GM23248 (cell line): Measurements from ENCODE around the gene FRK. TPM values are rescaled to one million over a fixed set of nuclear protein-coding genes. Genes with fewer than 3 reads are reported as not detected.

ENCODE experiments used
- DNase-seq: peaks from one replicate; pipeline ENCODE4 v3.0.0-alpha.2; 2015
- H2AFZ ChIP-seq: fragments of 200-600 bp; sonication (generic); 2 replicates; pipeline ENCODE4 v1.6.1; 2016; ENCODE audit warnings: antibody characterized with exemption
- H3F3A ChIP-seq: fragments of 200-600 bp; sonication (generic); 2 replicates; pipeline ENCODE4 v1.6.1; 2016; ENCODE audit warnings: mild to moderate bottlenecking, antibody characterized with exemption, mixed run types; ENCODE audit not compliant: insufficient read depth
- H3K27ac ChIP-seq: fragments of 200-600 bp; sonication (generic); 2 replicates; pipeline ENCODE4 v1.5.1; 2016; ENCODE audit warnings: mild to moderate bottlenecking
- H3K27me3 ChIP-seq: fragments of 200-600 bp; sonication (generic); replicated peaks from 2 replicates; pipeline ENCODE4 v1.6.1; 2016; ENCODE audit warnings: mild to moderate bottlenecking; ENCODE audit not compliant: insufficient read depth
- H3K36me3 ChIP-seq: fragments of 200-600 bp; sonication (generic); 2 replicates; pipeline ENCODE4 v1.6.1; 2016; ENCODE audit warnings: low read depth, mild to moderate bottlenecking
- H3K4me1 ChIP-seq: fragments of 200-600 bp; sonication (generic); 2 replicates; pipeline ENCODE4 v1.6.1; 2016; ENCODE audit warnings: mild to moderate bottlenecking; ENCODE audit not compliant: insufficient read depth
- H3K4me2 ChIP-seq: fragments of 200-600 bp; sonication (generic); one replicate; pipeline ENCODE4 v1.6.1; 2016; ENCODE audit warnings: mild to moderate bottlenecking; ENCODE audit not compliant: unreplicated experiment
- H3K4me3 ChIP-seq: fragments of 200-600 bp; sonication (generic); 2 replicates; pipeline ENCODE4 v1.5.1; 2016; ENCODE audit warnings: mild to moderate bottlenecking
- H3K79me2 ChIP-seq: fragments of 200-600 bp; sonication (generic); 2 replicates; pipeline ENCODE4 v1.6.1; 2016; ENCODE audit warnings: mild to moderate bottlenecking; ENCODE audit not compliant: insufficient read depth
- H3K9ac ChIP-seq: fragments of 200-600 bp; sonication (generic); 2 replicates; pipeline ENCODE4 v1.6.1; 2016; ENCODE audit warnings: mild to moderate bottlenecking
- H3K9me2 ChIP-seq: fragments of 200-600 bp; sonication (generic); 2 replicates; pipeline ENCODE4 v1.6.1; 2016; ENCODE audit warnings: mixed run types, mild to moderate bottlenecking, moderate library complexity; ENCODE audit not compliant: insufficient read depth
- H3K9me3 ChIP-seq: fragments of 200-600 bp; sonication (generic); one replicate; pipeline ENCODE4 v1.6.1; 2017; ENCODE audit warnings: low read depth
- H4K20me1 ChIP-seq: fragments of 200-600 bp; sonication (generic); 2 replicates; pipeline ENCODE4 v1.6.0; 2016; ENCODE audit not compliant: insufficient read depth
- EZH2 ChIP-seq: fragments of 200-600 bp; sonication (generic); IDR thresholded peaks from 2 replicates; pipeline ENCODE4 v1.6.1; 2018; ENCODE audit warnings: antibody characterized with exemption, mild to moderate bottlenecking; ENCODE audit not compliant: insufficient read depth, poor library complexity, severe bottlenecking
- EZH2phosphoT487 ChIP-seq: fragments of 200-600 bp; sonication (generic); IDR thresholded peaks from 2 replicates; pipeline ENCODE4 v1.6.1; 2018; ENCODE audit warnings: antibody characterized with exemption, moderate library complexity, mild to moderate bottlenecking, low read depth; ENCODE audit not compliant: insufficient read depth
- whole genome bisulfite sequencing, 2 experiments: methylation state at CpG; one replicate each; pipeline ENCODE4 v1.1.6; 2015 to 2017; ENCODE audit warnings: low lambda C conversion rate in 2 of 2, low coverage in 1 of 2; ENCODE audit errors: missing lambda C conversion rate in 2 of 2; 5-methylcytosine and 5-hydroxymethylcytosine counted together
- in situ Hi-C: fragments of 300-500 bp; cut with MboI; formaldehyde crosslinking; loops from 2 replicates; pipeline ENCODE4 v1.15.0; 2020
- polyA plus RNA-seq: library from polyadenylated mRNA; unstranded; fragments of >200 nt; fragmentation: Nextera tagmentation; extraction: Ambion mirVana; gene quantifications from 2 replicates; pipeline ENCODE4 v1.2.1, GENCODE V29; 2016
- total RNA-seq: library from RNA; depleted of rRNA; stranded (reverse); fragments of >200 nt; shearing (Covaris generic); gene quantifications from 2 replicates; pipeline ENCODE4 v1.2.3, GENCODE V29; 2014

The FRK gene
- total and polyA plus RNA-seq, 2 experiments from 2014 or later = 0.06 to 0.32 TPM

DNA sequence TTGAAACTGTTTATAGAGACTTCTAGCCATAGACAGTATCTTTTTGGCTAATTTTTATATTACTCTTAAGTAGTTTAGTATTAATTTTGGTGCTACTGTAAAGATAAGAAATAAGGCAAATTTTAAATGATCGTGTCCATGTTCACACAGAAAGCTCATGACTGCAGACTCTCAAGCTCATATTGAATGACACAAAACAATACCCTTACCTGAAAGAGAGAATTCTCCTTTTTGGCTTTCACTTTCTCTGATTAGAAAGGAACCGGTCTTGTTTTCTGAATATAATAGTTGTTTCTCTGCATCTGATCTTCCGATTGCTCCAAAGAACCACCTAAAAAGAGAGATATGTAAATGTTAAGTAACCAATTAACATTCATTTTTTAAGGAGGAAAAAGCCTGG, 57.0 kb downstream of the FRK start:
- no peak for DNase-seq
- H3K4me1 ChIP-seq = peaks cover 8% of the 10 kb centered on the region
- H3K9ac ChIP-seq = no peak overlapping the region
- peaks cover 9% of the 10 kb centered on the region for H3F3A ChIP-seq
- no peaks in the 10 kb centered on the region; the same call in 1 of the 2 replicates for H3K27me3 ChIP-seq
- in situ Hi-C loops = no loop called here
- H3K4me3 ChIP-seq = no peak overlapping the region
- H3K27ac ChIP-seq = no peak overlapping the region
- no peak for TF ChIP-seq EZH2phosphoT487
- TF ChIP-seq EZH2 = no peak
- no peaks in the 10 kb centered on the region for H3K79me2 ChIP-seq
- WGBS, 2 experiments = 68 to 76% methylated on average over 3 of the region's 3 CpGs
- no peaks in the 10 kb centered on the region for H3K9me2 ChIP-seq
- H4K20me1 ChIP-seq = no peaks in the 10 kb centered on the region
- no peak overlapping the region for H3K4me2 ChIP-seq
- no peaks in the 10 kb centered on the region for H3K36me3 ChIP-seq
- no peaks in the 10 kb centered on the region for H3K9me3 ChIP-seq
- no peak overlapping the region for H2AFZ ChIP-seq

DNA sequence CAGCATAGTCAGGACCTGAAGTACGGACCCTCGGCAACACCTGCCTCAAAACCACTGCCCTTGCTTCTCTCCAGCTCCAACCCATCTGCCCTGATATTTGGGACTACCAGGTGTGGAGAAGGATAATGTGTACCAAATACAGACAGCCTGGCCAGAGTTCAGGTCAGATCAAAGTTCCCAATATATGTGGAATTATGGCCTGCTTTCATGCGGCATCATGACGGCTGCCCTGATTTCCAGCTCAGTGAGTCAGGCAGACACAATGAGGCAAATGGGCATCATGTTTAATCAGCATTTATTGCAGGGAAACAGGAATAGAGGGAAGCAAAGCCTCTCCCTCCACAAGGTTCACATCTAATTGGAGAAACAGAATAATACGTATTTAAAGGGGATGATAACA, 57.9 kb downstream of the FRK start:
- Histone ChIP-seq H3K4me2 (no peak overlapping the region), H4K20me1 (no peaks in the 10 kb centered on the region), H3K9ac (no peak overlapping the region), H3K4me3 (no peak overlapping the region), H3K4me1 (no peaks in the 10 kb centered on the region), H3K36me3 (no peaks in the 10 kb centered on the region), H3K9me2 (no peaks in the 10 kb centered on the region), H3K27ac (no peak overlapping the region), H3K27me3 (no peaks in the 10 kb centered on the region; the same call in 1 of the 2 replicates), H3K9me3 (no peaks in the 10 kb centered on the region), H3F3A (no peaks in the 10 kb centered on the region), H2AFZ (no peak overlapping the region), H3K79me2 (no peaks in the 10 kb centered on the region)
- no peak for DNase-seq
- in situ Hi-C loops = no loop called here
- TF ChIP-seq EZH2 (no peak), EZH2phosphoT487 (no peak)
- WGBS, 2 experiments = 78 to 82% methylated on average over 5 of the region's 5 CpGs

DNA sequence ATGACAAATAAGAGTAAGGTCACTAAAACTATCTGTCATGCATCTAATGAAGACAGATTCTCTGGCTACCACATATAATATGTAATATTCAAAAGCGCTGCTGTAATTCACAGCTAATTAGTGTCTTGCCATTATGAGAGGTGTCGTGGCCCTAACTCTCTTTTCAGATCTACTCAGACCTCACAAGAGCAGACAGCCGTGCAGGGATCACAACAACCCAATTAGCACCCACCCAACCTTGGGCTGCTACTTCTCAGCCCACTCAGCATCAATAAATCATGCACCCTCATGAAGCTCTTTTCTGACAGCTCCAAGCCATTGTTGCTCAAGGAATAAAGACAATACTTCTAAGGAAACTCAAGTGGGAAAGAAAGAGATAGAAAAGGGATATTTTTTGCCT, 61.5 kb downstream of the FRK start:
- H3F3A ChIP-seq = no peaks in the 10 kb centered on the region
- whole genome bisulfite sequencing, 2 experiments = 61 to 68% methylated on average over 3 of the region's 3 CpGs
- H3K79me2 ChIP-seq = no peaks in the 10 kb centered on the region
- no peaks in the 10 kb centered on the region for H4K20me1 ChIP-seq
- no peak overlapping the region for H3K4me3 ChIP-seq
- H3K4me2 ChIP-seq = no peak overlapping the region
- no peaks in the 10 kb centered on the region for H3K9me2 ChIP-seq
- H3K9ac ChIP-seq = no peak overlapping the region
- no peaks in the 10 kb centered on the region for H3K9me3 ChIP-seq
- in situ Hi-C loops = no loop called here
- H3K36me3 ChIP-seq = no peaks in the 10 kb centered on the region
- TF ChIP-seq EZH2 = no peak
- no peak for TF ChIP-seq EZH2phosphoT487
- DNase-seq = no peak
- H2AFZ ChIP-seq = no peak overlapping the region
- H3K4me1 ChIP-seq = no peaks in the 10 kb centered on the region
- H3K27ac ChIP-seq = no peak overlapping the region
- H3K27me3 ChIP-seq = no peaks in the 10 kb centered on the region; the same call in 1 of the 2 replicates

DNA sequence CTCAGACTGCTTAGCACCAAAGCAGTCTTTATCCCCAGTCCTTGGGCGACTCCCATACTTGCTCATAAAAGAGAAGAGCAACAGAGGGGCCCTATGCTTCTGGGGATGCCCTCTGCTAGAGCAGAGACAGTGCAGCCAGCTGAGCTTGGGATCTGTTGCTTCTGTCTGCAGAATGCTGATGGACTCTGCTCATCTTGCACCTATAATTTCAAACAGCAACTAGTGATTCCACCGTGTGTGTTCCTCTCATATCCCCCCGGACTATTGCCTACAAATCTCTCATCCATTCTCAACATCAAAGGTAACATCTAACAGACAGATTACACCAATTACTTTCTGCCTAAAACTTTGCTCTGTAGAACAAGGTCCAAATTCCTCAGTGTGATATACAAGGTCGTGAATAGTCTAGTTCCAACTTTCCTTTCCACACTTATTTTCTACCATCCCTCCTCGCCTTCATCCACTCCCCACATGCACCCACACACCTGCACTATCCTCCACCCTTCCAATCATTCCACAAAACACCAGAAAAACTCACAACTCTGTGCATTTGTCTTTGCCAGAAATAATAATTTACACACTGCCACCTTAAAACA, 62.6 kb downstream of the FRK start:
- Histone ChIP-seq H3K4me1 (no peaks in the 10 kb centered on the region), H3K36me3 (no peaks in the 10 kb centered on the region), H3K27ac (no peak overlapping the region), H3F3A (no peaks in the 10 kb centered on the region), H2AFZ (no peak overlapping the region), H3K4me2 (no peak overlapping the region), H3K79me2 (no peaks in the 10 kb centered on the region), H3K9ac (no peak overlapping the region), H3K27me3 (no peaks in the 10 kb centered on the region; the same call in 1 of the 2 replicates), H3K9me3 (no peaks in the 10 kb centered on the region), H4K20me1 (no peaks in the 10 kb centered on the region), H3K9me2 (no peaks in the 10 kb centered on the region), H3K4me3 (no peak overlapping the region)
- in situ Hi-C loops = no loop called here
- no peak for DNase-seq
- WGBS, 2 experiments = 58 to 62% methylated on average over 5 of the region's 5 CpGs
- TF ChIP-seq EZH2phosphoT487 (no peak), EZH2 (no peak)
